ENCODE data around the gene RTN4RL1.

DNA sequence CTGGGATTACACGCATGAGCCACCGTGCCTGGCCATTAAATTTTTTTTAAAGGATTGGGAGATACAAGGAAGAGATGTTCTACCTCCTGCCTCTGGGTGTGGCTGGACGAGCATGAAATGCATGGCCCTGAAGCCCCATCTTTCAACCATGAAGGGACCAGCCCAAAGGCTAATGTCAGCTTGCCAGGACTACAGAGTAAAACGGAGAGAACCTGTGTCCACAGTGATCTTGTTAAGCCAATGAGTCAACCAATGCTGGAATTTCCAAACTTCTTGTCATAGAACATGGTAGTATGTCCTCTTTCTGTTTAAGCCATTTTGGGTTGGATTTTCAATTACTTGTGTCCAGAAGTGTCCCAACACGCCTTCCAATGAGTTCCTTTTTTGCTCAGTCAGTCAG lies 71.3 kb downstream of the RTN4RL1 start:
- TF ChIP-seq, protein P1, sequence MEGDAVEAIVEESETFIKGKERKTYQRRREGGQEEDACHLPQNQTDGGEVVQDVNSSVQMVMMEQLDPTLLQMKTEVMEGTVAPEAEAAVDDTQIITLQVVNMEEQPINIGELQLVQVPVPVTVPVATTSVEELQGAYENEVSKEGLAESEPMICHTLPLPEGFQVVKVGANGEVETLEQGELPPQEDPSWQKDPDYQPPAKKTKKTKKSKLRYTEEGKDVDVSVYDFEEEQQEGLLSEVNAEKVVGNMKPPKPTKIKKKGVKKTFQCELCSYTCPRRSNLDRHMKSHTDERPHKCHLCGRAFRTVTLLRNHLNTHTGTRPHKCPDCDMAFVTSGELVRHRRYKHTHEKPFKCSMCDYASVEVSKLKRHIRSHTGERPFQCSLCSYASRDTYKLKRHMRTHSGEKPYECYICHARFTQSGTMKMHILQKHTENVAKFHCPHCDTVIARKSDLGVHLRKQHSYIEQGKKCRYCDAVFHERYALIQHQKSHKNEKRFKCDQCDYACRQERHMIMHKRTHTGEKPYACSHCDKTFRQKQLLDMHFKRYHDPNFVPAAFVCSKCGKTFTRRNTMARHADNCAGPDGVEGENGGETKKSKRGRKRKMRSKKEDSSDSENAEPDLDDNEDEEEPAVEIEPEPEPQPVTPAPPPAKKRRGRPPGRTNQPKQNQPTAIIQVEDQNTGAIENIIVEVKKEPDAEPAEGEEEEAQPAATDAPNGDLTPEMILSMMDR (IDR thresholded peaks at IDR 0.05) = no peak
- no peak for TF ChIP-seq POLR2A (IDR thresholded peaks at IDR 0.05)

All from right lobe of liver (tissue), 4 donors.